Kidney (tissue), 14 donors: ENCODE measurements around the gene MDM1. TPM values are rescaled to one million over a fixed set of nuclear protein-coding genes. Genes with fewer than 3 reads are reported as not detected.
A peak's percentile ranks its signal among the peaks of the same experiment; 100 is the strongest.

Source experiments
- DNase-seq, 5 donors: peaks; one replicate each; pipeline ENCODE4 v3.0.0-alpha.2; 2013 to 2020
- FAIRE-seq: peaks from 2 replicates; lab custom pipeline; 2012; peaks lifted over from hg19 to GRCh38; lab: Jason Lieb, UNC
- H3K27ac ChIP-seq, 2 donors: one replicate each; pipeline ENCODE4 v1.7.0; 2013; ENCODE audit warnings: low read depth in 2 of 2, low read length in 2 of 2, inconsistent platforms in 1 of 2
- H3K27me3 ChIP-seq: one replicate; pipeline ENCODE4 v1.7.1; 2013; ENCODE audit warnings: low read length, inconsistent platforms; ENCODE audit not compliant: control insufficient read depth, insufficient read depth
- H3K36me3 ChIP-seq, 3 donors: one replicate each; pipeline versions ENCODE4 v1.7.0 to v1.7.1; 2013; ENCODE audit warnings: low read length in 3 of 3, control low read depth in 1 of 3, inconsistent platforms in 1 of 3; ENCODE audit not compliant: insufficient read depth in 3 of 3, control insufficient read depth in 2 of 3
- H3K4me1 ChIP-seq, 3 donors: one replicate each; pipeline versions ENCODE4 v1.7.0 to v1.7.1; 2013; ENCODE audit warnings: low read length in 3 of 3, inconsistent platforms in 1 of 3, low read depth in 1 of 3; ENCODE audit not compliant: control insufficient read depth in 2 of 3, insufficient read depth in 2 of 3
- H3K4me3 ChIP-seq, 3 donors: one replicate each; pipeline versions ENCODE4 v1.7.0 to v1.8.1; 2013; ENCODE audit warnings: low read length in 3 of 3, control low read depth in 1 of 3, inconsistent platforms in 1 of 3
- H3K9ac ChIP-seq, 3 donors: one replicate each; pipeline versions ENCODE4 v1.7.0 to v1.7.1; 2013; ENCODE audit warnings: low read length in 3 of 3, control low read depth in 1 of 3, inconsistent platforms in 1 of 3
- H3K9me3 ChIP-seq, 3 donors: one replicate each; pipeline versions ENCODE4 v1.7.0 to v1.7.1; 2013; ENCODE audit warnings: low read length in 3 of 3, control low read depth in 1 of 3, inconsistent platforms in 1 of 3; ENCODE audit not compliant: control insufficient read depth in 2 of 3, insufficient read depth in 1 of 3
- intact Hi-C: fragments of 100-400 bp; cut with DNase I; formaldehyde crosslinking; loops from one replicate; pipeline ENCODE4 v1.11.1; 2022
- polyA plus RNA-seq: library from polyadenylated mRNA; stranded (reverse); fragments of 350-450 nt; fragmentation: Illumina TruSeq; extraction: RNeasy Lipid Tissue Mini Kit (QIAGEN cat#74804); gene quantifications from one replicate; pipeline ENCODE4 v1.2.3, GENCODE V29; 2014; ENCODE audit warnings: low read depth, low replicate concordance; ENCODE audit not compliant: insufficient read depth
- total RNA-seq: library from RNA; stranded (reverse); fragmentation: NEBNext Ultra II Directional; extraction: Animal tissue kit (Norgen Biotek cat#: 25700); gene quantifications from one replicate; pipeline ENCODE4 v1.2.1, GENCODE V29; 2021
- TF ChIP-seq, protein P1 (sequence below): IDR thresholded peaks from 3 replicates; pipeline ENCODE4 v1.5.1; 2012; ENCODE audit warnings: mild to moderate bottlenecking, moderate library complexity, borderline replicate concordance; ENCODE audit not compliant: insufficient read depth; ENCODE audit errors: extremely low read depth
- donor health status: control.
- donor health status: control.
- donor health status: control.
- donor health status: control.
- donor health status: control.
- donor health status: DM: yes; HTN: yes; CAD: no.
- donor health status: Normal renal cell carcinoma (clear cell type).

Gene MDM1
- total and polyA plus RNA-seq, 2 donors from 2014 or later = 8.9 to 14.1 TPM

- Histone ChIP-seq H3K36me3 (no peaks in the 10 kb centered on the region), H3K9me3 (no peaks in the 10 kb centered on the region), H3K4me1 (no peaks in the 10 kb centered on the region), H3K4me3 (no peak overlapping the region), H3K27me3 (no peaks in the 10 kb centered on the region), H3K9ac (no peak overlapping the region), H3K27ac (no peak overlapping the region)
- intact Hi-C loops = no loop called here
- TF ChIP-seq, protein P1, sequence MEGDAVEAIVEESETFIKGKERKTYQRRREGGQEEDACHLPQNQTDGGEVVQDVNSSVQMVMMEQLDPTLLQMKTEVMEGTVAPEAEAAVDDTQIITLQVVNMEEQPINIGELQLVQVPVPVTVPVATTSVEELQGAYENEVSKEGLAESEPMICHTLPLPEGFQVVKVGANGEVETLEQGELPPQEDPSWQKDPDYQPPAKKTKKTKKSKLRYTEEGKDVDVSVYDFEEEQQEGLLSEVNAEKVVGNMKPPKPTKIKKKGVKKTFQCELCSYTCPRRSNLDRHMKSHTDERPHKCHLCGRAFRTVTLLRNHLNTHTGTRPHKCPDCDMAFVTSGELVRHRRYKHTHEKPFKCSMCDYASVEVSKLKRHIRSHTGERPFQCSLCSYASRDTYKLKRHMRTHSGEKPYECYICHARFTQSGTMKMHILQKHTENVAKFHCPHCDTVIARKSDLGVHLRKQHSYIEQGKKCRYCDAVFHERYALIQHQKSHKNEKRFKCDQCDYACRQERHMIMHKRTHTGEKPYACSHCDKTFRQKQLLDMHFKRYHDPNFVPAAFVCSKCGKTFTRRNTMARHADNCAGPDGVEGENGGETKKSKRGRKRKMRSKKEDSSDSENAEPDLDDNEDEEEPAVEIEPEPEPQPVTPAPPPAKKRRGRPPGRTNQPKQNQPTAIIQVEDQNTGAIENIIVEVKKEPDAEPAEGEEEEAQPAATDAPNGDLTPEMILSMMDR = no peak
- no peak for FAIRE-seq
- DNase-seq = no peak
These were observed 55.7 kb downstream of the MDM1 start for GRCh38 chr12:68276402-68276930.

- intact Hi-C loops = no loop called here
- H3K36me3 ChIP-seq = no peaks in the 10 kb centered on the region
- DNase-seq = no peak
- H3K9me3 ChIP-seq = no peaks in the 10 kb centered on the region
- TF ChIP-seq, protein P1 = no peak
- no peak overlapping the region for H3K4me3 ChIP-seq
- H3K27me3 ChIP-seq = no peaks in the 10 kb centered on the region
- H3K4me1 ChIP-seq = no peaks in the 10 kb centered on the region
- no peak overlapping the region for H3K9ac ChIP-seq
- H3K27ac ChIP-seq = no peak overlapping the region
- FAIRE-seq = no peak
These were observed 59.4 kb downstream of the MDM1 start for GRCh38 chr12:68272732-68273131.

DNA sequence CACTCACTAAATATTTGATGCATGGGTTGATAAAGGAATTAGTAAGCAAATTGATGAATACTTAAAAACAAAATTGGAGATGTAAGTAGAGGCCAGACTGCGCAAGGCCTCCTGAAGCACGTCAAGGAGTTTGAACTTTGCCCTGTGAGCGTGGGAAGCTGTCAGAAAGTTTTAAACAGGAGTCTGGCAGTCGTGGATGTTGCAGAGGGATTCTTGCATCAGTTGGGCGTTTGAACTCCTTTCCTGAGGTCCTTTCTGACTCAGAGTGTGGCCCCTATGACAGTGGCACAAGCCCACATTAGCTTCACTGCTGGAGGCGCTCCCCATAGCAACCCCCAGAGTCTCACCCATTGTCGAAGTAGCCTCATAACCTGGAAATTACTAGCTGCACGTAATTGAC, 60.8 kb downstream of the MDM1 start:
- FAIRE-seq = no peak
- H3K27ac ChIP-seq = no peak overlapping the region

More for the DNA sequence above, 60.8 kb downstream of the MDM1 start:
- Histone ChIP-seq H3K9me3 (no peaks in the 10 kb centered on the region), H3K9ac (no peak overlapping the region), H3K27me3 (no peaks in the 10 kb centered on the region), H3K4me1 (no peaks in the 10 kb centered on the region), H3K36me3 (no peaks in the 10 kb centered on the region), H3K4me3 (no peak overlapping the region)
- peak in 1 of 5 donors; percentile 26 for DNase-seq
- TF ChIP-seq, protein P1 = no peak
- intact Hi-C loops = no loop called here
